GM13976 (cell line): Measurements from ENCODE around the gene NMT2.
A peak's percentile ranks its signal among the peaks of the same experiment; 100 is the strongest.

Experiments
- DNase-seq: peaks from one replicate; pipeline ENCODE4 v3.0.0; 2012; ENCODE audit warnings: low spot score
- in situ Hi-C: fragments of 300-500 bp; cut with MboI; formaldehyde crosslinking; loops from one replicate; pipeline ENCODE4 v1.12.0; 2022; ENCODE audit warnings: low sequenced_read_pairs, mixed read lengths, inconsistent platforms; ENCODE audit not compliant: unreplicated experiment
- TF ChIP-seq, protein P1 (sequence below): IDR thresholded peaks from 2 replicates; pipeline ENCODE4 v1.5.1; 2012; ENCODE audit warnings: borderline replicate concordance, mild to moderate bottlenecking; ENCODE audit not compliant: insufficient read depth; ENCODE audit errors: extremely low read depth, missing control alignments, control extremely low read depth

Gene NMT2

DNA sequence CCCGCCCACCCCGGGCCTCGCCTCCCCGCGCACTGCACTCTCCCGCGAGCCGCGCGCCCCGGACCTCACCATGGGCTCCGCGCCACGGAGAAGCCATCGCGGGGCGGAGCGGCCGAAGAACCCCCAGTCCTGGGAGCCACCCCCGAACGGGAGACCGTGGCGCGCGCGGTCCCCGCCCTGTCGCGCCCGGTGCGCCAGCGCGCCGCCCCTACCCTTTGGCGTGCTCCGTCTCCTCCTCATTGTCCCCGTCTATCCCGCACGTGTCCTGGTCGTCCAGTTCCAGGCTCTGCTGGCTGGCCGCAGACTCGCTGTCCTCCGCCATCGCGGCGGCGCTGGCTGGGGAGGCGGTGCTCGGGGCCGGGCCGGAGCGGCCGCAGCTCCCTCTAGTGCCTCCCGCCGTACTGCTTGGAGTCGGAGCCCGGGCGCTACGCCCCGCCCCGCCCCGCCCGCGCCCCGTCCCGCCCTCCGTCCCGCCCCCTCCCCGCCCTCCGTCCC lies at the start of gene NMT2:
Gene NMT2, minus strand, starts transcription at position 403 of the 495 bp plus-strand sequence. Its CDS starts 81 bp downstream, at position 322.
- TF ChIP-seq, protein P1, sequence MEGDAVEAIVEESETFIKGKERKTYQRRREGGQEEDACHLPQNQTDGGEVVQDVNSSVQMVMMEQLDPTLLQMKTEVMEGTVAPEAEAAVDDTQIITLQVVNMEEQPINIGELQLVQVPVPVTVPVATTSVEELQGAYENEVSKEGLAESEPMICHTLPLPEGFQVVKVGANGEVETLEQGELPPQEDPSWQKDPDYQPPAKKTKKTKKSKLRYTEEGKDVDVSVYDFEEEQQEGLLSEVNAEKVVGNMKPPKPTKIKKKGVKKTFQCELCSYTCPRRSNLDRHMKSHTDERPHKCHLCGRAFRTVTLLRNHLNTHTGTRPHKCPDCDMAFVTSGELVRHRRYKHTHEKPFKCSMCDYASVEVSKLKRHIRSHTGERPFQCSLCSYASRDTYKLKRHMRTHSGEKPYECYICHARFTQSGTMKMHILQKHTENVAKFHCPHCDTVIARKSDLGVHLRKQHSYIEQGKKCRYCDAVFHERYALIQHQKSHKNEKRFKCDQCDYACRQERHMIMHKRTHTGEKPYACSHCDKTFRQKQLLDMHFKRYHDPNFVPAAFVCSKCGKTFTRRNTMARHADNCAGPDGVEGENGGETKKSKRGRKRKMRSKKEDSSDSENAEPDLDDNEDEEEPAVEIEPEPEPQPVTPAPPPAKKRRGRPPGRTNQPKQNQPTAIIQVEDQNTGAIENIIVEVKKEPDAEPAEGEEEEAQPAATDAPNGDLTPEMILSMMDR = peak; percentile 76
- DNase-seq = no peak
- in situ Hi-C loops = no loop called here

DNA sequence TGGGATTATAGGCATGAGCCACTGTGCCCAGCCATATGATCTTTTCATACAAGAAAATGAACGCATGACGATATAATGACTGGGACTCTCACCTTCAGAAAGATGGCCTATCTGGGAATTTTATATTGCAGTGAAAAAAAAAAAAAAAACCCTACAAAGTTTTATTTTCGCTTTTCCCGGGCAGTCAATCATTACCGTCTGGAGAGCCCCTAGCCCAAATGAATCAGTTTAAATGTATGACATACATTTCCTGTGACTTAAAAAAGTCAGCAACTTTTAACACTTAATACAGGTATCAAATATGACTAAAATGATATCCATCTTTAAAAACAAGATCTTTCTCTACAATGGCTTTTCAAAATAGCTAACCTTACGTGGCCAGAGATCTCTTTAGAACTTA lies 48.2 kb upstream of the NMT2 start:
- no peak for DNase-seq
- in situ Hi-C loops = no loop called here
- TF ChIP-seq, protein P1 = no peak

DNA sequence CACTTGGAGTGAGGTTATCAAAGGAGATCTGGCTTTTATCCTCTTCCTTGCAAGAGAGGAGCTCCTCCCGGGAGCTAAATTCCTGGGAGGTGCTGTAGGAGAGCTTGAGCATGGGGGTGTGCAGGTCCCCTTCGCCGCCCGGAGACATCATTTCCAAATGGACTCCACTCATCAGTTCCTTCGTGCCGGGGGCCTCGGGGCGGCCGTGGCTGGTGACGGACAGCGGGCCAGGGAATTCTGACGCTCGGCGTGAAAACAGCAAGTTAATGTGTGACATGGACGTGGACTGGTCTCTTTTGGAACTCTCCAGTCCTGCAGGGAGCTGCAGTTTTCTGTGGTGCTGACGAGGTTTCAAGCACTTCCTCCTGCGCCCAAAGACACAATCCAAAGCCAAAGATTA lies 45.7 kb upstream of the NMT2 start:
- TF ChIP-seq, protein P1 = no peak
- in situ Hi-C loops = no loop called here
- no peak for DNase-seq

DNA sequence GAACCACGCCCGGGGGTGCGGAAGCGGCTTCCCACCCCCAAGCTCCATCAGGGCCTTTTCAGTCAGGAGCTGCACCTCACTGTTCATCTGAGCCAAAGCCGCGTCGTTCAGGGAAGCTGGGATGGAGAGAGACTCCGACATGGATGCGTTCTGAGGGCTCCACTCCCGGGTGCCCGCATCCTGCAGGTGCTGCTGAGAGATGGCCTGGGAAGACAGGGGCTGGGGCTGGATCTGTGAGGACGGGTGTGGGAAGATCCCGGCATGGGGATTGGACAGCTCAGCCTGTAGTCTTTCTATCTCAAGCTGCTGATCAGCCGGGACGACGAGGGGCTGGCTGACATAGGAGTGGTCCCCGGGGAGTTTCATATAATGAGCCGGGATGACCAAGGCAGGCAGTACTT lies 45.0 kb upstream of the NMT2 start:
- no peak for DNase-seq
- in situ Hi-C loops = no loop called here
- TF ChIP-seq, protein P1 = no peak

DNA sequence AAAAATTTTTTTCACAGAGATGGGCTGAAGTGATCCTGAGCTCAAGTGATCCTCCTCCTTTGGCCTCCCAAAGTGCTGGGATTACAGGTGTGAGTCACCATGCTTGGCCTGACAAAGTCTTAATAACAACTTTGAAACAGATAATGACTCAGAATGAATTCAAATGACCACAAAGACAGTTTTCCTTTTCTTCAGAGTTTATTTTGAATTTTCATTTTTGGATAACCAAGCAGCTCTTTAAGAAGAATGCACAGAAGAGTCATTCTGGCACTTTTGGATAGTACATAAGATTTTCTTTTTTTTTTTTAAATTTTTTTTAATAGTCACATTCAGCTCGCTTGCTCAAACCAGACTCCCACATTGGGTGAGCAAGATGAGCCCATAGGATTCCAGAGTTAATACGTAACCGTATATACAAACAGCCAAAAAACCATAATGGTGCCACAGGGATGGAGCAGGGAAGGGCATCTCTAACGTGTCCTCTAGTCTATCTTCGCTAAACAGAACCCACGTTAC lies 43.0 kb upstream of the NMT2 start:
- no peak for DNase-seq
- in situ Hi-C loops = no loop called here
- TF ChIP-seq, protein P1 = no peak

DNA sequence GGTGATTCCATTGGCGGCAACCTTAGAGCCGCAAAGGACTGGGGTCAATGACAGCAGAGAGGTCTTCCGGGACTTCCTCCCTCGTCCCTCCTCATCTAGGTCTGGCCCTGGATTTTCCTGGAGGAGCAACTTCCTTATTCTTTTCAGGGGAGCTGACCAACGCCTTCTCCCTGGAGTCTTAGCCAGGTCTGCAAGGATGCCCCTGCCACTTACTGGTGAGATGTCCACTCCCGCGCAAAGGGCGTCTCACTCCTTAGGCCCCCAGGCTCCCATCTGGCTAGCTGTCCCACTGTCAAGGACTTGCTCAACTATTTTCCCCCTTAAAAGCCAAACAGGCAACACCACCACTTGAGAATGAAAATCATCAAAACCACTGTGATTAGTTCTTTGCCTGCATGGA lies 42.0 kb upstream of the NMT2 start:
- in situ Hi-C loops = no loop called here
- TF ChIP-seq, protein P1 = no peak

DNA sequence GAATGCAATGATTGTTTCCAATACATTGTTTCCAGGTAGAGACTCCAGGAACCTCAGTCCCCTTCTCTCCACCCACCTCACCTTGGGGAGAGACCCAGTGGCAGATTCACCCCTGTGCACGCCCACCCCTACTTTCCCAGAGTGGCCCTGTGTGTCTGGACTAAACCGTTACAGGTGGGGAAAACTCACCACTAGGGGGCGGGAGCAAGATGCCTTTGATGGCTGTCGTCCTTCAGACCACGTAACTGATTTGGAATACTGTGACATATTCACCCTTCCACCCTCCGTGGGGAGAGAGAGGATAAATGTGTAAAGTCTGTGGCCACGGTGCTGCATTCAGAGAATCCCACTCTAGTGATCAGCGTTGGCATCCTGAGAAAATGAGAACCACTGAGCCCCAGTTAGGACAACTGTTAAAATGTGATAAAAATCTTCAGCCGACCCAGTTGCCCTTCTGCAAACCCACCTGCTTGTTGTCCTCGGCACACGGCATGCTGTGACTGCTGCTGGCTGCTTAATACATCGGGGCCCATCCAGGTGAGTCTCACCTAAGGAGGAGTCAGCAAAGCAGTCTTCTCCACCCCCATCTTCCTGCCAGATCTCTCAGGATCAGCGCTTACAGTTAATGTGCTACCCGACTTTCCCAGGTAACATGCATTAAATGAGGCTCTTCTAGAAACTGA lies 41.5 kb upstream of the NMT2 start:
- TF ChIP-seq, protein P1 = peak; percentile 90
- peak; percentile 80 for DNase-seq
- in situ Hi-C loops = no loop called here

More for the DNA sequence above, 42.0 kb upstream of the NMT2 start:
- no peak for DNase-seq
